KG1 (cell line): ENCODE data around the gene COL27A1.
"Not testable (repeated sequence)": the region's sequence is repeated elsewhere in the genome, so short reads cannot be mapped to it uniquely, and the experiment has no call there.

ENCODE experiments used
- DNase-seq: peaks from one replicate; lab custom pipeline; 2025; lab: John Stamatoyannopoulos, UW

The COL27A1 gene

GRCh38 chr9:114185570-114186490 lies 30.5 kb downstream of the COL27A1 start:
- DNase-seq: no peak

- no peak for DNase-seq
Measured at GRCh38 chr9:114186605-114187289, 31.4 kb downstream of the COL27A1 start.

- no peak for DNase-seq
Measured at GRCh38 chr9:114187827-114188226, 32.5 kb downstream of the COL27A1 start.

- no peak for DNase-seq
Measured at GRCh38 chr9:114189823-114190562, 34.7 kb downstream of the COL27A1 start.

GRCh38 chr9:114190563-114190905 lies 35.2 kb downstream of the COL27A1 start:
- no peak for DNase-seq

GRCh38 chr9:114191402-114191801 lies 36.1 kb downstream of the COL27A1 start:
- DNase-seq: not testable (repeated sequence)

GRCh38 chr9:114192539-114192938 lies 37.2 kb downstream of the COL27A1 start:
- DNase-seq: no peak

GRCh38 chr9:114193090-114193489 lies 37.8 kb downstream of the COL27A1 start:
- no peak for DNase-seq

- DNase-seq: no peak
Measured at GRCh38 chr9:114196117-114196516, 40.8 kb downstream of the COL27A1 start.

GRCh38 chr9:114196979-114197622 lies 41.8 kb downstream of the COL27A1 start:
- no peak for DNase-seq

- no peak for DNase-seq
Measured at GRCh38 chr9:114198249-114199040, 43.1 kb downstream of the COL27A1 start.

GRCh38 chr9:114200721-114201300 lies 45.5 kb downstream of the COL27A1 start:
- DNase-seq: no peak

- no peak for DNase-seq
Measured at GRCh38 chr9:114202396-114202795, 47.1 kb downstream of the COL27A1 start.

GRCh38 chr9:114202849-114203248 lies 47.5 kb downstream of the COL27A1 start:
- no peak for DNase-seq

- no peak for DNase-seq
Measured at GRCh38 chr9:114203410-114204140, 48.2 kb downstream of the COL27A1 start.

GRCh38 chr9:114204265-114204664 lies 48.9 kb downstream of the COL27A1 start:
- DNase-seq: no peak

- no peak for DNase-seq
Measured at GRCh38 chr9:114205171-114206015, 50.1 kb downstream of the COL27A1 start.

GRCh38 chr9:114206221-114206789 lies 51.0 kb downstream of the COL27A1 start:
- DNase-seq: no peak
